Inflammatory macrophage treated with lipopolysaccharide for 1 hour (primary cell): ENCODE results near the gene CSHL1.
"Not testable (repeated sequence)": the region's sequence is repeated elsewhere in the genome, so short reads cannot be mapped to it uniquely, and the experiment has no call there.

Source experiments
- DNase-seq, 2 donors: peaks; one replicate each; pipeline ENCODE4 v3.0.0-alpha.2; 2020 to 2022

The CSHL1 gene

GRCh38 chr17:63881935-63882601, 29.0 kb downstream of the CSHL1 start, which contains the start of gene GH2:
GH2 (minus strand) TSS chr17:63881944; CDS start chr17:63881801, 143 bp downstream.
- DNase-seq, result peak; percentile 8 to 69

GRCh38 chr17:63881337-63881736, 29.7 kb downstream of the CSHL1 start:
- DNase-seq, result not testable (repeated sequence)

GRCh38 chr17:63880706-63881105, 30.4 kb downstream of the CSHL1 start:
- no peak for DNase-seq

- not testable (repeated sequence) for DNase-seq
These were observed 32.6 kb downstream of the CSHL1 start for GRCh38 chr17:63878413-63878812.

GRCh38 chr17:63874693-63875092, 36.4 kb downstream of the CSHL1 start:
- not testable (repeated sequence) for DNase-seq

GRCh38 chr17:63874061-63874626, 36.9 kb downstream of the CSHL1 start:
- not testable (repeated sequence) for DNase-seq

- DNase-seq, result not testable (repeated sequence)
These were observed 37.5 kb downstream of the CSHL1 start, which contains the start of gene CSH2 for GRCh38 chr17:63873577-63873976. CSH2 (minus strand) TSS chr17:63873677; CDS start chr17:63873614, 63 bp downstream.

GRCh38 chr17:63871646-63872365, 39.3 kb downstream of the CSHL1 start:
- not testable (repeated sequence) for DNase-seq

- not testable (repeated sequence) for DNase-seq
These were observed 40.8 kb downstream of the CSHL1 start for GRCh38 chr17:63870292-63870665.

- DNase-seq, result not testable (repeated sequence)
These were observed 41.4 kb downstream of the CSHL1 start for GRCh38 chr17:63869491-63870291.

GRCh38 chr17:63866625-63867024, 44.4 kb downstream of the CSHL1 start:
- DNase-seq, result not testable (repeated sequence)
